Upper lobe of left lung (tissue), 6 donors: Measurements from ENCODE around the gene SFMBT1. TPM values are rescaled to one million over a fixed set of nuclear protein-coding genes. Genes with fewer than 3 reads are reported as not detected.

Experiments
- ATAC-seq, 2 donors: fragments of 200-7000 bp; cut with Tn5 transposase; one replicate each; pipeline ENCODE4 v1.9.1; 2022; ENCODE audit warnings: mild to moderate bottlenecking in 2 of 2, moderate library complexity in 2 of 2; ENCODE audit not compliant: low FRiP score in 2 of 2
- DNase-seq, 2 donors: peaks; one replicate each; pipeline ENCODE4 v3.0.0-alpha.2; 2019 to 2020
- H3K27ac ChIP-seq, 4 donors: fragments of 200-600 bp; sonication (generic); one replicate each; pipeline ENCODE4 v1.5.1; 2016 to 2019
- H3K27me3 ChIP-seq, 4 donors: fragments of 200-600 bp; sonication (generic); one replicate each; pipeline ENCODE4 v1.5.1; 2017 to 2019
- H3K36me3 ChIP-seq, 4 donors: fragments of 200-600 bp; sonication (generic); one replicate each; pipeline ENCODE4 v1.5.1; 2016 to 2019
- H3K4me1 ChIP-seq, 4 donors: fragments of 200-600 bp; sonication (generic); one replicate each; pipeline ENCODE4 v1.5.1; 2018 to 2019
- H3K4me3 ChIP-seq, 4 donors: fragments of 200-600 bp; sonication (generic); one replicate each; pipeline ENCODE4 v1.5.1; 2017 to 2019; ENCODE audit warnings: mild to moderate bottlenecking in 2 of 4, moderate library complexity in 1 of 4
- H3K9me3 ChIP-seq, 4 donors: fragments of 200-600 bp; sonication (generic); one replicate each; pipeline ENCODE4 v1.5.1; 2018 to 2019
- CTCF ChIP-seq, 6 experiments: fragments of 450-650 bp in 4 of 6; fragments of 200-600 bp in 2 of 6; sonication (generic) in 2 of 6; IDR thresholded peaks; one replicate each; pipeline ENCODE4 v1.5.1; 2016 to 2019; ENCODE audit warnings: antibody characterized with exemption in 6 of 6
- EP300 ChIP-seq, 4 donors: sonication (generic); formaldehyde crosslinking; IDR thresholded peaks; one replicate each; pipeline ENCODE4 v1.5.1; 2017; ENCODE audit warnings: antibody characterized with exemption in 4 of 4, control low read depth in 2 of 4
- POLR2A ChIP-seq, 4 donors: fragments of 450-650 bp; IDR thresholded peaks; one replicate each; pipeline ENCODE4 v1.5.1; 2016 to 2017; ENCODE audit warnings: antibody characterized with exemption in 4 of 4, mild to moderate bottlenecking in 2 of 4
- POLR2AphosphoS5 ChIP-seq, 2 donors: sonication (generic); formaldehyde crosslinking; IDR thresholded peaks; one replicate each; pipeline ENCODE4 v1.5.1; 2017; ENCODE audit warnings: antibody characterized with exemption in 2 of 2
- WGBS, 2 donors: methylation state at CpG; one replicate each; pipeline ENCODE4 v1.1.5; 2017 to 2018; 5-methylcytosine and 5-hydroxymethylcytosine counted together
- total RNA-seq, 6 donors: library from RNA; depleted of rRNA in 4 of 6; stranded (reverse); fragments of >200 nt in 4 of 6; gene quantifications; one replicate each; pipeline versions ENCODE4 v1.1.0 to v1.2.1, GENCODE V29; 2016 to 2021
- donor health status: DM: no; HTN: no; CAD: no; lungs with moderate emphysema.
- donor health status: DM: no; HTN: yes; CAD: no; lungs with severe emphysema.

The SFMBT1 gene
- total RNA-seq, 6 donors from 2014 or later, result 12.8 to 69.9 (median 32.9) TPM

- H3K4me1 ChIP-seq, result no peaks in the 10 kb centered on the region
- no peak for DNase-seq
- WGBS, 2 donors, result 84% methylated on average over 8 of the region's 8 CpGs
Measured at GRCh38 chr3:53082736-53083135, 36.9 kb upstream of the SFMBT1 start.

GRCh38 chr3:53081318-53081717, 35.4 kb upstream of the SFMBT1 start:
- Histone ChIP-seq H3K9me3 (no peaks in the 10 kb centered on the region), H3K27me3 (no peaks in the 10 kb centered on the region), H3K4me1 (no peaks in the 10 kb centered on the region), H3K27ac (no peak overlapping the region), H3K4me3 (no peak overlapping the region), H3K36me3 (no peaks in the 10 kb centered on the region)
- no peak for ATAC-seq
- DNase-seq, result no peak
- no peak for TF ChIP-seq POLR2A (IDR thresholded peaks at IDR 0.05)
- no peak for TF ChIP-seq POLR2AphosphoS5 (IDR thresholded peaks at IDR 0.05)
- TF ChIP-seq CTCF (IDR thresholded peaks at IDR 0.05), result no peak
- no peak for TF ChIP-seq EP300 (IDR thresholded peaks at IDR 0.05)
- WGBS, 2 donors, result 83 to 86% methylated on average over 5 of the region's 5 CpGs

More at GRCh38 chr3:53082736-53083135, 36.9 kb upstream of the SFMBT1 start:
- no peak overlapping the region for H3K27ac ChIP-seq
- no peak for ATAC-seq
- TF ChIP-seq POLR2AphosphoS5 (IDR thresholded peaks at IDR 0.05) (no peak), EP300 (IDR thresholded peaks at IDR 0.05) (no peak), CTCF (IDR thresholded peaks at IDR 0.05) (no peak), POLR2A (IDR thresholded peaks at IDR 0.05) (no peak)
- no peaks in the 10 kb centered on the region for H3K9me3 ChIP-seq
- no peak overlapping the region for H3K4me3 ChIP-seq
- H3K36me3 ChIP-seq, result peaks cover 0 to 10% (median 2%) of the 10 kb centered on the region in 4 donors
- no peaks in the 10 kb centered on the region for H3K27me3 ChIP-seq

GRCh38 chr3:53080612-53081205, 34.8 kb upstream of the SFMBT1 start:
- no peaks in the 10 kb centered on the region for H3K9me3 ChIP-seq
- TF ChIP-seq CTCF (IDR thresholded peaks at IDR 0.05) (no peak), POLR2AphosphoS5 (IDR thresholded peaks at IDR 0.05) (no peak)
- H3K27me3 ChIP-seq, result no peaks in the 10 kb centered on the region
- ATAC-seq (no peak), DNase-seq (no peak)
- H3K4me3 ChIP-seq, result no peak overlapping the region
- H3K27ac ChIP-seq, result no peak overlapping the region
- no peaks in the 10 kb centered on the region for H3K36me3 ChIP-seq
- H3K4me1 ChIP-seq, result no peaks in the 10 kb centered on the region
- 89 to 91% methylated on average over 7 of the region's 7 CpGs for WGBS, 2 donors

GRCh38 chr3:53079791-53080555, 34.1 kb upstream of the SFMBT1 start:
- no peaks in the 10 kb centered on the region for H3K4me1 ChIP-seq
- no peak for TF ChIP-seq CTCF (IDR thresholded peaks at IDR 0.05)
- no peak for TF ChIP-seq EP300 (IDR thresholded peaks at IDR 0.05)
- no peak for TF ChIP-seq POLR2A (IDR thresholded peaks at IDR 0.05)
- TF ChIP-seq POLR2AphosphoS5 (IDR thresholded peaks at IDR 0.05), result no peak
- no peaks in the 10 kb centered on the region for H3K27me3 ChIP-seq
- H3K9me3 ChIP-seq, result no peaks in the 10 kb centered on the region
- H3K36me3 ChIP-seq, result no peaks in the 10 kb centered on the region
- no peak for ATAC-seq
- DNase-seq, result no peak
- H3K4me3 ChIP-seq, result no peak overlapping the region
- H3K27ac ChIP-seq, result no peak overlapping the region
- 87 to 91% methylated on average over 11 to 12 of the region's 12 CpGs for WGBS, 2 donors
